ENCODE results near the gene LRFN5. TPM values are rescaled to one million over a fixed set of nuclear protein-coding genes. Genes with fewer than 3 reads are reported as not detected.

The LRFN5 gene
- total RNA-seq, 1 experiment from 2014 or later, result 1.3 TPM

DNA sequence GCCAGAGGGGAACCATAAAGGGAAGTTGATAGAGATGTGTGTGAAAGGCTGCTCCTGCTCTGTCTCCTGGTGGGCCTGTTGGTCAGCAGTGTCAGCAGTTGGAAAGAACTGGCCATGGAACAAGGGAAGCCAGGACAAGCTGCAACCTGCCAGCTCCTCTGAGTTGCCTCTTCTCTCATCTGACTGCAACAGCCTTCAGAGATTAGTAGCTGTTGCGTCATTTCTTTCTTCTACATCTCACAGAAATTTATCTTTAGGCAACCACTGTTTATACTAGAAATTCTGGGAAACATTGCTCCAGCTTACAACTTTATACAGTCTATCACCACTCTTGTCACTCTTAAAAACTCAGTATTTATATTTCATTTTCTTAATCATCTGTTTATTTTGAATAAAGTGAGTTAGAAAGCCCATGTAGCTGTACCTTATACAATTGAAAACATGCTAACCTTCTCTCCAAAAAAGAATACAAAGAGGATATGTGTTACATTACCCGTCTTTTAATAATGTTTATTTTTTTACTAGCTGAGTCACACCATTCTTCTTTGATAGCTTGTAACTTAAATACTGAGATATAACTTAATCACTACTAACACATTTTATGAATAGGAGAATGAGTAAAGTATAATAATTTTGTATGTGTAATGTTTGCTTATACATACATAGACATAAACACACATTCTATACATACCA is 224.2 kb downstream of the LRFN5 start:
- no CpG with 5 or more reads among the region's 2 CpGs for WGBS (ENCODE audit: extremely low coverage, insufficient read length, low lambda C conversion rate)
- H4K91ac ChIP-seq (ENCODE audit: insufficient read length, low read depth, low read length), result no peak overlapping the region
- no peaks in the 10 kb centered on the region; a peak in 1 of 5 replicates for H3K9me3 Mint-ChIP-seq
- no peaks in the 10 kb centered on the region for H3K27me3 ChIP-seq (ENCODE audit: insufficient read depth, low read length)
- H2BK5ac ChIP-seq (ENCODE audit: insufficient read length, low read length), result no peak overlapping the region
- no peaks in the 10 kb centered on the region for H3K79me1 ChIP-seq (ENCODE audit: insufficient read depth, low read depth, low read length, poor library complexity, severe bottlenecking)
- H3K4me3 Mint-ChIP-seq, result no peak overlapping the region
- H3K9me3 ChIP-seq (ENCODE audit: control insufficient read depth, low read depth, low read length), result no peaks in the 10 kb centered on the region
- H3K27me3 Mint-ChIP-seq (ENCODE audit: low read depth), result no peaks in the 10 kb centered on the region
- H3K4ac ChIP-seq (ENCODE audit: low read depth, low read length), result no peak overlapping the region
- no peak overlapping the region for H3K9ac ChIP-seq (ENCODE audit: extremely low read depth, insufficient read length, low read length)
- H2BK120ac ChIP-seq (ENCODE audit: low read depth, low read length, poor library complexity, severe bottlenecking), result no peak overlapping the region
- H3K36me3 Mint-ChIP-seq (ENCODE audit: insufficient read depth in 1 of 3, low read depth in 3 of 3), result no peaks in the 10 kb centered on the region
- H3K23ac ChIP-seq (ENCODE audit: insufficient read length, low read depth, low read length), result no peak overlapping the region
- no peaks in the 10 kb centered on the region for H4K20me1 ChIP-seq (ENCODE audit: control insufficient read depth, insufficient read depth, insufficient read length)
- no peak overlapping the region for H2AK5ac ChIP-seq (ENCODE audit: insufficient read length, low read length)
- no peak overlapping the region for H2AFZ ChIP-seq (ENCODE audit: low read length)
- 0 out of 4 replicates have a peak, but pooled peaks cover 0 to 2% of the 10 kb centered on the region in 2 experiments for H3K4me1 Mint-ChIP-seq
- H3K56ac ChIP-seq (ENCODE audit: insufficient read length, low read depth, low read length), result no peak overlapping the region
- no peak overlapping the region for H2BK12ac ChIP-seq (ENCODE audit: insufficient read length, low read depth, low read length)
- H3K4me2 ChIP-seq (ENCODE audit: insufficient read depth, insufficient read length, low read length), result no peak overlapping the region
- no peak overlapping the region for H3T11ph ChIP-seq (ENCODE audit: low read length)
- no peak overlapping the region for H3K27ac ChIP-seq (ENCODE audit: insufficient read length, low read depth, low read length)
- TF ChIP-seq, protein P1, sequence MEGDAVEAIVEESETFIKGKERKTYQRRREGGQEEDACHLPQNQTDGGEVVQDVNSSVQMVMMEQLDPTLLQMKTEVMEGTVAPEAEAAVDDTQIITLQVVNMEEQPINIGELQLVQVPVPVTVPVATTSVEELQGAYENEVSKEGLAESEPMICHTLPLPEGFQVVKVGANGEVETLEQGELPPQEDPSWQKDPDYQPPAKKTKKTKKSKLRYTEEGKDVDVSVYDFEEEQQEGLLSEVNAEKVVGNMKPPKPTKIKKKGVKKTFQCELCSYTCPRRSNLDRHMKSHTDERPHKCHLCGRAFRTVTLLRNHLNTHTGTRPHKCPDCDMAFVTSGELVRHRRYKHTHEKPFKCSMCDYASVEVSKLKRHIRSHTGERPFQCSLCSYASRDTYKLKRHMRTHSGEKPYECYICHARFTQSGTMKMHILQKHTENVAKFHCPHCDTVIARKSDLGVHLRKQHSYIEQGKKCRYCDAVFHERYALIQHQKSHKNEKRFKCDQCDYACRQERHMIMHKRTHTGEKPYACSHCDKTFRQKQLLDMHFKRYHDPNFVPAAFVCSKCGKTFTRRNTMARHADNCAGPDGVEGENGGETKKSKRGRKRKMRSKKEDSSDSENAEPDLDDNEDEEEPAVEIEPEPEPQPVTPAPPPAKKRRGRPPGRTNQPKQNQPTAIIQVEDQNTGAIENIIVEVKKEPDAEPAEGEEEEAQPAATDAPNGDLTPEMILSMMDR (conservative IDR thresholded peaks at IDR 0.05), result no peak
- H3K18ac ChIP-seq (ENCODE audit: insufficient read length, low read depth, low read length), result no peak overlapping the region
- H3K79me2 ChIP-seq (ENCODE audit: insufficient read depth, low read length), result no peaks in the 10 kb centered on the region
- no peak overlapping the region for H2BK15ac ChIP-seq (ENCODE audit: low read depth, low read length)
- no peak overlapping the region for H2BK20ac ChIP-seq (ENCODE audit: low read depth, low read length, poor library complexity, severe bottlenecking)
- H3K27ac Mint-ChIP-seq, result no peak overlapping the region; a peak in 1 of 7 replicates
- no peak overlapping the region for H4K8ac ChIP-seq (replicated peaks; ENCODE audit: insufficient read length, low read depth, low read length)
- H4K5ac ChIP-seq (ENCODE audit: insufficient read length, low read depth, low read length), result no peak overlapping the region
- no peak for DNase-seq
- H3K23me2 ChIP-seq (ENCODE audit: insufficient read length, low read depth, low read length, poor library complexity, severe bottlenecking), result no peaks in the 10 kb centered on the region
- no peak overlapping the region for H3K14ac ChIP-seq (ENCODE audit: insufficient read depth, low read length)
- no peaks in the 10 kb centered on the region for H3K4me1 ChIP-seq (ENCODE audit: insufficient read depth, low read length)
